ENCODE results near the gene CADPS.

CADPS gene

DNA sequence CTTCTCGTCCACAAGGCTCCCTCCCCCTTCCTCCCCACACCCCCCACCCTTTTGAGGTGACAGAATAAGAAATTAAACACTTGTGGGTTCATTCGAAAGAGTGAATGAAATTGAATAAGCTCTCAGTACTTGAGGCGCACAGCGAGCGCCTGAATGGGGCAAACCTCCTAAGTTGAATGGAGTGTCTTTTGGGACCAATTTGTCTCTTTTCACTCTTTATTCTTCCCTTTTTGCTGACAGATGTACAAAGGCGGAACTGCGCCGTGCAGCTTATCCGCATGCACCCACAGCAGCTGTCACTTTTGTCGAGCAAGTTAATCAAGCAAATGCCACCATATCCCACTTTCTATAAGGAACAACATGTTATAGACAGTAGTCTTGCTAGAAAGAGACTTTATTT lies 454.0 kb downstream of the CADPS start:
- DNase-seq (ENCODE audit: low read depth), result no peak
- no peak overlapping the region for H3K4me3 ChIP-seq (ENCODE audit: low read length)
- TF ChIP-seq, protein P1, sequence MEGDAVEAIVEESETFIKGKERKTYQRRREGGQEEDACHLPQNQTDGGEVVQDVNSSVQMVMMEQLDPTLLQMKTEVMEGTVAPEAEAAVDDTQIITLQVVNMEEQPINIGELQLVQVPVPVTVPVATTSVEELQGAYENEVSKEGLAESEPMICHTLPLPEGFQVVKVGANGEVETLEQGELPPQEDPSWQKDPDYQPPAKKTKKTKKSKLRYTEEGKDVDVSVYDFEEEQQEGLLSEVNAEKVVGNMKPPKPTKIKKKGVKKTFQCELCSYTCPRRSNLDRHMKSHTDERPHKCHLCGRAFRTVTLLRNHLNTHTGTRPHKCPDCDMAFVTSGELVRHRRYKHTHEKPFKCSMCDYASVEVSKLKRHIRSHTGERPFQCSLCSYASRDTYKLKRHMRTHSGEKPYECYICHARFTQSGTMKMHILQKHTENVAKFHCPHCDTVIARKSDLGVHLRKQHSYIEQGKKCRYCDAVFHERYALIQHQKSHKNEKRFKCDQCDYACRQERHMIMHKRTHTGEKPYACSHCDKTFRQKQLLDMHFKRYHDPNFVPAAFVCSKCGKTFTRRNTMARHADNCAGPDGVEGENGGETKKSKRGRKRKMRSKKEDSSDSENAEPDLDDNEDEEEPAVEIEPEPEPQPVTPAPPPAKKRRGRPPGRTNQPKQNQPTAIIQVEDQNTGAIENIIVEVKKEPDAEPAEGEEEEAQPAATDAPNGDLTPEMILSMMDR (conservative IDR thresholded peaks at IDR 0.05; ENCODE audit: low read length), result no peak

DNA sequence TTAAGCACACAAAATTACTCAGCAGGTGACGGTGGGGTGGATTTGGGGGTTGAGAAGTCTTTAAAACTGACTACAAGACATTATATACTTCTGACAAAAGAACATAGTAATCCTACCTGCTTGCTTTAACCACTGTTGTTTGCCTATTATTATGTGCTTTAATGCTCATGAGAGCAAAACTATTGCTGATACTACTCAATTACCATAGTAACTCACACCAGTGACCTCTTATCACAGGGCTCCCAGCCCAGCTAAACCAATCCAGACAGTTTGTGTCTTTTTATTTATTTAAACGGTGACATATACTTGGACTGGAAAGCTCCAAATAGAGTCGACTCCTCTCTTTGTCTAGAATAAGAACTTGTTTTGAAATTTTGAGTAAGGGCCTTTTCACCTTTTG lies 459.1 kb downstream of the CADPS start:
- TF ChIP-seq, protein P1 (conservative IDR thresholded peaks at IDR 0.05; ENCODE audit: low read length), result no peak
- H3K4me3 ChIP-seq (ENCODE audit: low read length), result no peak overlapping the region
- no peak for DNase-seq (ENCODE audit: low read depth)

DNA sequence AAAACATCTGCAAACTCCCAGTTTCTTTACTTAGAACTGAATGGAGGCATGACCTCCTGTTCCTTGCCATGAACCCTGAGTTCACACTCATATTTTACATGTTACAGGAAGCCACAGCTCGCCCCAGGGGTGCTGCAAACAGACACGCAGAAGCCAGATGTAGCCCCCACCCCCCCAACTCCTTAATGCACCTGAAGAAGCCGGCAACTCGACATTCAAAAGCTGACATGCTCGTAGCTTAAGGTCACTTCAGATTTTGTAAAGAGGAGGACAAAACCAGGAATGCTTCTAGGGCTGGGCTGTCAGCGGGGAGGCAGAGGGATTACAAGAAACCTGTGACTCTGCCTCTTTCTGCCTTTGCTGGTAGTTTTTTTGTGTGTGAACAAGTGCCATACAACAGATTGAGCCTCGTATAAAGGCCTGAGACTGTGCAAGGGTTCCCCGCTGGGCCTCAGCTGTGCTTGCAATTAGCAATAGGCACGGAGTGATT lies 459.9 kb downstream of the CADPS start:
- DNase-seq (ENCODE audit: low read depth), result no peak
- TF ChIP-seq, protein P1 (conservative IDR thresholded peaks at IDR 0.05; ENCODE audit: low read length), result no peak

DNA sequence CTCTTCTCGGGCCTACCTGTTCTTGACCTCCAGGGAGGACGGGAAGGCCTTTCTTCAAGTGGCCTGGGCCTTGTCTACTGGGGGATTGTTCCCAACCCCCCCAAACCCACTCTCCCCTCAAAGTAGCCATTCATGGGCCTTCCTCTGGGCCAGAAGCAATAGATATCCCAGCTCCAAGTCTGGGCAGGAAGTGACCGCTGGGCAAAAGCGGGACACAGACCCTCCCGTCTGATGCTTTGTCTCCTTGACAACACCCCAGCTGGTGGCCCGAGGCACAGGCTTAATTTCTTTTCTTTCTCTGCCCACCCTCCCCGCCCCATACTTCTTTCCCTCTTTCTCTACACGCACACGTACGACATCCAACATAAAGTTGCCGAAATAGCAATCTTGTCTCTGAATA lies 460.4 kb downstream of the CADPS start:
- no peak overlapping the region for H3K4me3 ChIP-seq (ENCODE audit: low read length)
- TF ChIP-seq, protein P1 (conservative IDR thresholded peaks at IDR 0.05; ENCODE audit: low read length), result no peak
- DNase-seq (ENCODE audit: low read depth), result no peak

More for the DNA sequence above, 459.9 kb downstream of the CADPS start:
- H3K4me3 ChIP-seq (ENCODE audit: low read length), result no peak overlapping the region

DNA sequence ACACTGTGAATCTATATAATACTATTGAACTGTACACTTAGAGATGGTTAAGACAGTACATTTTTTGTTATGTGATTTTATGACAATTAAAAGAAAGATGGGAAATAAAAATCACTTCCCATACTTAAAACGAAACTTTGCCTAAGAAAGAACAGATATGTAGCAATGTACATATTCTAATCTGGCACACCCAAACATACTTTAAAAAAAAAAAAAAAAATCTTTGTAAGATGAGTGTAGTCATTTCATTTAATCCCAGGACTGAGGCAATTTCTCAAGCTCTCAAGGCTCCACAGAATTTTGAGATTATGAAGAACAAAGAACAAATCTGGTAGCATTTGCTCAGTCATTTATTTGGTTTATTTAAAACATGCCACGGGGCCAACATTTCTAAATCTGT lies 461.5 kb downstream of the CADPS start:
- no peak for DNase-seq (ENCODE audit: low read depth)
- H3K4me3 ChIP-seq (ENCODE audit: low read length), result no peak overlapping the region
- TF ChIP-seq, protein P1 (conservative IDR thresholded peaks at IDR 0.05; ENCODE audit: low read length), result no peak

DNA sequence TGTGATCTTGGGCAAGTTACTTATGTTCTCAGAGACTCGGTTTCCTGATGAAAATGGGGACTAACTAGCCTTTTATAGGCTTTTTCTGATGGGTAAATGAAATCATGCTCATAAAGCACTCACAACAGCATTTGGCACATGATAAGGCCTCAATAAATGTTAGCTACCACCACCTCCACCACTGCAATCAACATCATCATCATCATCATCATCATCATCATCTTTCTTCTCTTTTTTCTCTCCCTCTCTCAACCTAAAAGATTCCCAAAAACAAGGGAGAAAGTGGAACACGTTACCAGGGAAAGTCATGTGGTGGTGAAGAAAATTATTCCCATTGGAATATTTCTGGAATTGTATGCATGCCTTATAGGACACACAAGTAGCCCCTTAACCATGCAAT lies 468.3 kb downstream of the CADPS start:
- DNase-seq (ENCODE audit: low read depth), result no peak
- no peak overlapping the region for H3K4me3 ChIP-seq (ENCODE audit: low read length)
- TF ChIP-seq, protein P1 (conservative IDR thresholded peaks at IDR 0.05; ENCODE audit: low read length), result no peak

DNA sequence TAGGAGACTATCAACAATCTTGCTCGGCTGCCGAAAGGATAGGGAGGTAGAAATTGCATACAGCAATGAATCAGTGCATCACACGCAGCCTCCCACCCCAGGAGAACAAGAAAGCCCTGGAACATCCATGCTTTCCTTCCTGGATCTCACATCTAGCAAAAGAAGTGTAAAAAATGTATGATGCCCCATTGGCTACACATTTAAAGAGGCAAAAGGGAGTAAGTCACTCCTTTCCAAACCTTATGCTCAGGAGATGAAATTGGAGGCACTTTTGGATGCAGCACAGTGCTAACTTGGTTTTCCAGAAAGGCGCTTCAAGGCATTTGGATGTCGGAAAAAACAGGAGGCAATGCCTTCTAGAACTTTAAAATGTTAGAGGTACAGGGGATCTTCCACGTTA lies 469.6 kb downstream of the CADPS start:
- DNase-seq (ENCODE audit: low read depth), result no peak
- TF ChIP-seq, protein P1 (conservative IDR thresholded peaks at IDR 0.05; ENCODE audit: low read length), result no peak

More for the DNA sequence above, 469.6 kb downstream of the CADPS start:
- no peak overlapping the region for H3K4me3 ChIP-seq (ENCODE audit: low read length)

Measured in AG10803 (cell line).